Parathyroid adenoma (tissue), 2 donors: ENCODE measurements around the gene CD300C.

Experiments used
- H2AFZ ChIP-seq: fragments of 300-600 bp; sonication (generic); one replicate; pipeline ENCODE4 v1.7.0; 2017; ENCODE audit warnings: antibody characterized with exemption, mild to moderate bottlenecking
- H3K27ac ChIP-seq: fragments of 300-600 bp; sonication (generic); one replicate; pipeline ENCODE4 v1.7.0; 2017
- H3K27me3 ChIP-seq: fragments of 300-600 bp; sonication (generic); one replicate; pipeline ENCODE4 v1.7.0; 2017; ENCODE audit warnings: low read length; ENCODE audit not compliant: control insufficient read depth, insufficient read depth
- H3K36me3 ChIP-seq: fragments of 300-600 bp; sonication (generic); one replicate; pipeline ENCODE4 v1.7.0; 2017; ENCODE audit warnings: low read length; ENCODE audit not compliant: control insufficient read depth, insufficient read depth
- H3K4me1 ChIP-seq: fragments of 300-600 bp; sonication (generic); one replicate; pipeline ENCODE4 v1.7.0; 2017; ENCODE audit warnings: control low read depth
- H3K4me2 ChIP-seq: fragments of 300-600 bp; sonication (generic); one replicate; pipeline ENCODE4 v1.7.0; 2017; ENCODE audit warnings: low read length
- H3K4me3 ChIP-seq: fragments of 300-600 bp; sonication (generic); one replicate; pipeline ENCODE4 v1.7.0; 2017; ENCODE audit warnings: low read depth, low read length
- H3K79me2 ChIP-seq: fragments of 300-600 bp; sonication (generic); one replicate; pipeline ENCODE4 v1.7.0; 2017; ENCODE audit warnings: control low read depth
- H3K9ac ChIP-seq: fragments of 300-600 bp; sonication (generic); one replicate; pipeline ENCODE4 v1.7.0; 2017; ENCODE audit warnings: mild to moderate bottlenecking
- H3K9me3 ChIP-seq: fragments of 300-600 bp; sonication (generic); one replicate; pipeline ENCODE4 v1.7.0; 2017; ENCODE audit warnings: low read length; ENCODE audit not compliant: control insufficient read depth
- CTCF ChIP-seq: fragments of 300-600 bp; sonication (generic); IDR thresholded peaks from one replicate; pipeline ENCODE4 v1.7.0; 2017; ENCODE audit warnings: antibody characterized with exemption, mild to moderate bottlenecking
- donor health status: primary hyperparathyroidism.

CD300C gene

GRCh38 chr17:74516561-74517328 is 29.2 kb downstream of the CD300C start:
- Histone ChIP-seq H3K27me3 (no peaks in the 10 kb centered on the region), H3K79me2 (no peaks in the 10 kb centered on the region), H3K4me2 (no peak overlapping the region), H3K4me3 (no peak overlapping the region), H2AFZ (no peak overlapping the region), H3K4me1 (no peaks in the 10 kb centered on the region), H3K9ac (no peak overlapping the region), H3K9me3 (no peaks in the 10 kb centered on the region), H3K27ac (no peak overlapping the region), H3K36me3 (no peaks in the 10 kb centered on the region)
- no peak for TF ChIP-seq CTCF

GRCh38 chr17:74515941-74516340 is 30.0 kb downstream of the CD300C start:
- Histone ChIP-seq H3K36me3 (no peaks in the 10 kb centered on the region), H3K9ac (no peak overlapping the region), H2AFZ (no peak overlapping the region), H3K79me2 (no peaks in the 10 kb centered on the region), H3K27me3 (no peaks in the 10 kb centered on the region), H3K9me3 (no peaks in the 10 kb centered on the region), H3K4me2 (no peak overlapping the region), H3K4me3 (no peak overlapping the region), H3K27ac (no peak overlapping the region), H3K4me1 (no peaks in the 10 kb centered on the region)
- no peak for TF ChIP-seq CTCF

- Histone ChIP-seq H3K36me3 (no peaks in the 10 kb centered on the region), H3K4me2 (no peak overlapping the region), H2AFZ (no peak overlapping the region), H3K4me3 (no peak overlapping the region), H3K79me2 (no peaks in the 10 kb centered on the region), H3K27me3 (no peaks in the 10 kb centered on the region), H3K9ac (no peak overlapping the region), H3K4me1 (no peaks in the 10 kb centered on the region), H3K9me3 (no peaks in the 10 kb centered on the region), H3K27ac (no peak overlapping the region)
- TF ChIP-seq CTCF: no peak
These were observed 31.1 kb downstream of the CD300C start for GRCh38 chr17:74514632-74515334.

- H3K9ac ChIP-seq: no peak overlapping the region
- H3K4me3 ChIP-seq: no peak overlapping the region
- TF ChIP-seq CTCF: no peak
- H3K36me3 ChIP-seq: no peaks in the 10 kb centered on the region
- H3K4me1 ChIP-seq: no peaks in the 10 kb centered on the region
- no peak overlapping the region for H2AFZ ChIP-seq
- no peak overlapping the region for H3K4me2 ChIP-seq
- no peaks in the 10 kb centered on the region for H3K27me3 ChIP-seq
- H3K27ac ChIP-seq: no peak overlapping the region
- H3K9me3 ChIP-seq: no peaks in the 10 kb centered on the region
- H3K79me2 ChIP-seq: no peaks in the 10 kb centered on the region
These were observed 31.8 kb downstream of the CD300C start for GRCh38 chr17:74513987-74514631.
